SK-N-SH (cell line): ENCODE results near the gene RAP1GAP. TPM values are rescaled to one million over a fixed set of nuclear protein-coding genes. Genes with fewer than 3 reads are reported as not detected.

Experiments used
- CTCF ChIA-PET: fragments of 300-600, 350-600 bp; formaldehyde crosslinking; extraction: SDS; loops from one replicate; lab custom pipeline; 2021; lab: Yijun Ruan, JAX
- POLR2A ChIA-PET: fragments of 350-600 bp; sonication (Branson Sonifier 250); formaldehyde crosslinking; extraction: SDS; loops from one replicate; lab custom pipeline; 2020; ENCODE audit warnings: antibody characterized with exemption, inconsistent platforms; lab: Yijun Ruan, JAX
- DNase-seq: peaks from one replicate; pipeline ENCODE4 v3.0.0; 2012
- H2AFZ ChIP-seq: fragments of 200-600 bp; sonication (generic); 2 replicates; pipeline ENCODE4 v1.8.1; 2016; ENCODE audit warnings: antibody characterized with exemption, mild to moderate bottlenecking, low read depth
- H3F3A ChIP-seq: fragments of 200-600 bp; sonication (generic); replicated peaks from 2 replicates; pipeline ENCODE3; 2016; ENCODE audit warnings: antibody characterized with exemption, mild to moderate bottlenecking; ENCODE audit not compliant: insufficient read depth
- H3K27ac ChIP-seq, 2 experiments: fragments of 200-500 bp in 1 of 2; fragments of 200-600 bp in 1 of 2; sonication (Bioruptor generic) in 1 of 2; sonication (generic), shearing (Covaris generic) in 1 of 2; 2 replicates each; pipeline versions ENCODE4 v1.5.1 to v1.6.1; 2014 to 2016; ENCODE audit warnings: low read depth in 2 of 2, inconsistent platforms in 1 of 2, low read length in 1 of 2, mild to moderate bottlenecking in 1 of 2, mixed read lengths in 1 of 2
- H3K27me3 ChIP-seq: fragments of 200-600 bp; sonication (generic), shearing (Covaris generic); 2 replicates; pipeline ENCODE4 v1.6.1; 2016; ENCODE audit warnings: mixed run types; ENCODE audit not compliant: insufficient read depth
- H3K36me3 ChIP-seq, 2 experiments: fragments of 200-500 bp in 1 of 2; fragments of 200-600 bp in 1 of 2; sonication (Bioruptor generic) in 1 of 2; sonication (generic) in 1 of 2; replicated peaks in 1 of 2; 2 replicates each; pipeline versions ENCODE3 to v1.5.1; 2014 to 2016; ENCODE audit warnings: low read length in 1 of 2, mild to moderate bottlenecking in 1 of 2; ENCODE audit not compliant: insufficient read depth in 2 of 2, control insufficient read depth in 1 of 2
- H3K4me1 ChIP-seq, 2 experiments: fragments of 200-500 bp in 1 of 2; fragments of 200-600 bp in 1 of 2; sonication (Bioruptor generic) in 1 of 2; sonication (generic), shearing (Covaris generic) in 1 of 2; 2 replicates each; pipeline versions ENCODE4 v1.5.1 to v1.6.1; 2014 to 2016; ENCODE audit warnings: low read depth in 1 of 2, low read length in 1 of 2, mixed run types in 1 of 2; ENCODE audit not compliant: insufficient read depth in 2 of 2, control insufficient read depth in 1 of 2
- H3K4me2 ChIP-seq: fragments of 200-600 bp; sonication (generic), shearing (Covaris generic); 2 replicates; pipeline ENCODE4 v1.6.1; 2017; ENCODE audit warnings: mixed run types
- H3K4me3 ChIP-seq, 2 experiments: fragments of 200-500 bp in 1 of 2; fragments of 200-600 bp in 1 of 2; sonication (Bioruptor generic) in 1 of 2; sonication (generic), shearing (Covaris generic) in 1 of 2; 2 replicates each; pipeline versions ENCODE4 v1.5.1 to v1.8.1; 2014 to 2016; ENCODE audit warnings: low read depth in 2 of 2, inconsistent platforms in 1 of 2, low read length in 1 of 2, mild to moderate bottlenecking in 1 of 2, mixed read lengths in 1 of 2, moderate library complexity in 1 of 2
- H3K79me2 ChIP-seq: fragments of 200-600 bp; sonication (generic); 2 replicates; pipeline ENCODE4 v1.8.1; 2017; ENCODE audit warnings: mild to moderate bottlenecking; ENCODE audit not compliant: insufficient read depth
- H3K9ac ChIP-seq: fragments of 200-600 bp; sonication (generic); 2 replicates; pipeline ENCODE4 v1.6.1; 2017; ENCODE audit warnings: mixed run types
- H3K9me2 ChIP-seq: fragments of 200-600 bp; sonication (generic); 2 replicates; pipeline ENCODE4 v1.6.1; 2017; ENCODE audit warnings: mixed run types
- H3K9me3 ChIP-seq: fragments of 200-600 bp; sonication (generic); 2 replicates; pipeline ENCODE4 v1.6.1; 2017; ENCODE audit warnings: mixed run types, mild to moderate bottlenecking, moderate library complexity
- H4K20me1 ChIP-seq: fragments of 200-600 bp; sonication (generic); 2 replicates; pipeline ENCODE4 v1.6.1; 2017; ENCODE audit warnings: mild to moderate bottlenecking, mixed run types; ENCODE audit not compliant: insufficient read depth
- CHD2 ChIP-seq: fragments of 150-350 bp; IDR thresholded peaks from 2 replicates; pipeline ENCODE4 v1.6.1; 2018; ENCODE audit warnings: low read length; ENCODE audit not compliant: partially characterized antibody
- CTCF ChIP-seq: fragments of 200-600 bp; sonication (generic); IDR thresholded peaks from 2 replicates; pipeline ENCODE4 v1.6.1; 2017; ENCODE audit warnings: antibody characterized with exemption, mild to moderate bottlenecking, moderate library complexity
- ELF1 ChIP-seq: IDR thresholded peaks from 2 replicates; pipeline ENCODE4 v1.4.0; 2012
- EP300 ChIP-seq, 2 experiments: IDR thresholded peaks; 2 replicates each; pipeline versions ENCODE4 v1.4.0 to v1.6.1; 2012; ENCODE audit warnings: borderline replicate concordance in 1 of 2, low read depth in 1 of 2, low read length in 1 of 2
- FOSL2 ChIP-seq: IDR thresholded peaks from 2 replicates; pipeline ENCODE4 v1.4.0; 2012; ENCODE audit warnings: low read depth, mild to moderate bottlenecking, moderate library complexity, borderline replicate concordance
- IRF3 ChIP-seq: fragments of 150-350 bp; IDR thresholded peaks from 2 replicates; pipeline ENCODE4 v1.6.1; 2016; ENCODE audit warnings: mild to moderate bottlenecking, low read depth, low read length
- JUND ChIP-seq: IDR thresholded peaks from 2 replicates; pipeline ENCODE4 v1.4.0; 2012
- MXI1 ChIP-seq: IDR thresholded peaks from 2 replicates; pipeline ENCODE4 v1.6.1; 2012; ENCODE audit warnings: mild to moderate bottlenecking, low read depth, low read length, improper control_type of control experiment
- NFIC ChIP-seq: IDR thresholded peaks from 2 replicates; pipeline ENCODE4 v1.4.0; 2012; ENCODE audit warnings: borderline replicate concordance
- RAD21 ChIP-seq: IDR thresholded peaks from 2 replicates; pipeline ENCODE4 v1.6.1; 2012; ENCODE audit warnings: mild to moderate bottlenecking, low read length
- RFX5 ChIP-seq: IDR thresholded peaks from 2 replicates; pipeline ENCODE4 v1.6.1; 2012; ENCODE audit warnings: mild to moderate bottlenecking, improper control_type of control experiment, low read length
- RXRA ChIP-seq: IDR thresholded peaks from 2 replicates; pipeline ENCODE4 v1.4.0; 2012; ENCODE audit warnings: low read depth, mild to moderate bottlenecking, borderline replicate concordance
- SIN3A ChIP-seq: IDR thresholded peaks from 2 replicates; pipeline ENCODE4 v1.6.1; 2012; ENCODE audit warnings: low read depth, mild to moderate bottlenecking, low read length, moderate library complexity, borderline replicate concordance
- TAF1 ChIP-seq: IDR thresholded peaks from 2 replicates; pipeline ENCODE4 v1.6.1; 2012; ENCODE audit warnings: low read depth, mild to moderate bottlenecking, low read length, moderate library complexity, borderline replicate concordance
- USF1 ChIP-seq: IDR thresholded peaks from 2 replicates; pipeline ENCODE4 v1.4.0; 2012; ENCODE audit warnings: low read depth, borderline replicate concordance
- ZBTB33 ChIP-seq: IDR thresholded peaks from 2 replicates; pipeline ENCODE4 v1.4.0; 2012; ENCODE audit warnings: low read depth, borderline replicate concordance
- WGBS: methylation state at CpG from one replicate; pipeline ENCODE4 v1.1.6; 2017; ENCODE audit warnings: low lambda C conversion rate; 5-methylcytosine and 5-hydroxymethylcytosine counted together
- polyA plus RNA-seq, 3 experiments: library from polyadenylated mRNA; depleted of rRNA; stranded (reverse); fragments of >200 nt; gene quantifications; 2 replicates each; pipeline ENCODE4 v1.2.3, GENCODE V29; 2012

The RAP1GAP gene
- polyA plus RNA-seq, 1 of the 3 experiments (the other 2 are of a cell fraction), result 0.99 TPM

- no peak for TF ChIP-seq USF1
- no peak for TF ChIP-seq CTCF
- no peak for TF ChIP-seq JUND
These were observed 32.2 kb upstream of the RAP1GAP start (continued) for GRCh38 chr1:21701401-21701800.

GRCh38 chr1:21700094-21700493 is 30.9 kb upstream of the RAP1GAP start:
- H3K9me3 ChIP-seq, result no peaks in the 10 kb centered on the region
- H3K4me3 ChIP-seq, result no peak overlapping the region
- 96% methylated on average over 4 of the region's 4 CpGs for WGBS
- H4K20me1 ChIP-seq, result no peaks in the 10 kb centered on the region
- H3K4me2 ChIP-seq, result no peak overlapping the region
- H3K79me2 ChIP-seq, result no peaks in the 10 kb centered on the region; the same call in 1 of the 2 replicates
- H3K9me2 ChIP-seq, result no peaks in the 10 kb centered on the region
- ChIA-PET CTCF (no interaction called here), POLR2A (no interaction called here)
- H2AFZ ChIP-seq, result no peak overlapping the region
- no peak overlapping the region for H3K27ac ChIP-seq
- no peaks in the 10 kb centered on the region for H3K27me3 ChIP-seq
- no peak for DNase-seq
- TF ChIP-seq ELF1, result no peak
- no peak for TF ChIP-seq TAF1
- no peak for TF ChIP-seq RFX5
- TF ChIP-seq ZBTB33, result no peak
- no peak for TF ChIP-seq EP300 (IDR thresholded peaks at IDR 0.05; ENCODE audit: borderline replicate concordance in 1 of 2, low read depth in 1 of 2, low read length in 1 of 2)
- no peak for TF ChIP-seq SIN3A
- TF ChIP-seq RXRA, result no peak
- TF ChIP-seq RAD21, result no peak
- TF ChIP-seq IRF3, result no peak
- no peak for TF ChIP-seq NFIC
- no peak for TF ChIP-seq CHD2
- TF ChIP-seq FOSL2, result no peak
- TF ChIP-seq MXI1, result no peak
- H3K4me1 ChIP-seq, result no peaks in the 10 kb centered on the region
- H3K9ac ChIP-seq, result no peak overlapping the region
- H3K36me3 ChIP-seq, result peaks cover 45 to 46% of the 10 kb centered on the region in 2 experiments
- H3F3A ChIP-seq, result peaks cover 13% of the 10 kb centered on the region
